Hippocampal formation (tissue), 2 donors: ENCODE data around the gene CEP97.

Experiments
- DNase-seq, 2 donors: peaks; one replicate each; lab custom pipeline; 2025; lab: John Stamatoyannopoulos, UW

The CEP97 gene

GRCh38 chr3:101813817-101814440, 89.5 kb downstream of the CEP97 start:
- DNase-seq = no peak

GRCh38 chr3:101814835-101815234, 90.4 kb downstream of the CEP97 start:
- no peak for DNase-seq

- DNase-seq = no peak
Observed at GRCh38 chr3:101816215-101817149, 92.1 kb downstream of the CEP97 start.

GRCh38 chr3:101817992-101818391, 93.6 kb downstream of the CEP97 start:
- DNase-seq = no peak

GRCh38 chr3:101819649-101820206, 95.3 kb downstream of the CEP97 start:
- DNase-seq = no peak
